MV-4-11 (cell line): ENCODE measurements around the gene MTARC1.

Source experiments
- DNase-seq: peaks from one replicate; lab custom pipeline; 2025; lab: John Stamatoyannopoulos, UW

The MTARC1 gene

DNA sequence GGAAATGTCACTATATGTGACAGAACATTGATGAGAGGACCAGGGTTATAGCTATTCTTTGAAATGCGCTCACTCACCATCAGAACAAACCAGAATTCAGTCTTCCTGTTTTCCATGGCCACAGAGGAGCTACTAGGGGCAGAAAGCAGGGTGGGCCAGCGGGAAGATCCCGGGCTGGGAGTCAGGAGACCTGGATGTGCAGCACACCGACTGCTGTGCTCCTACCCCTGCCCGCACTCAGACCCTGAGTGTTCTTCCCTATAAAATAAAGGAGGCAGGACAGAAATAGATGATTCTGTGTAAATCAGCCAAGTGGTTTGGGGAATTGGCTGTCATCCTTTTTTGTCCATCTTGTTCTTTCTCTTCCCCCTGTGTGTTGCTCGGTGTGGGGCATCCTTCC lies 21.0 kb downstream of the MTARC1 start:
- no peak for DNase-seq

DNA sequence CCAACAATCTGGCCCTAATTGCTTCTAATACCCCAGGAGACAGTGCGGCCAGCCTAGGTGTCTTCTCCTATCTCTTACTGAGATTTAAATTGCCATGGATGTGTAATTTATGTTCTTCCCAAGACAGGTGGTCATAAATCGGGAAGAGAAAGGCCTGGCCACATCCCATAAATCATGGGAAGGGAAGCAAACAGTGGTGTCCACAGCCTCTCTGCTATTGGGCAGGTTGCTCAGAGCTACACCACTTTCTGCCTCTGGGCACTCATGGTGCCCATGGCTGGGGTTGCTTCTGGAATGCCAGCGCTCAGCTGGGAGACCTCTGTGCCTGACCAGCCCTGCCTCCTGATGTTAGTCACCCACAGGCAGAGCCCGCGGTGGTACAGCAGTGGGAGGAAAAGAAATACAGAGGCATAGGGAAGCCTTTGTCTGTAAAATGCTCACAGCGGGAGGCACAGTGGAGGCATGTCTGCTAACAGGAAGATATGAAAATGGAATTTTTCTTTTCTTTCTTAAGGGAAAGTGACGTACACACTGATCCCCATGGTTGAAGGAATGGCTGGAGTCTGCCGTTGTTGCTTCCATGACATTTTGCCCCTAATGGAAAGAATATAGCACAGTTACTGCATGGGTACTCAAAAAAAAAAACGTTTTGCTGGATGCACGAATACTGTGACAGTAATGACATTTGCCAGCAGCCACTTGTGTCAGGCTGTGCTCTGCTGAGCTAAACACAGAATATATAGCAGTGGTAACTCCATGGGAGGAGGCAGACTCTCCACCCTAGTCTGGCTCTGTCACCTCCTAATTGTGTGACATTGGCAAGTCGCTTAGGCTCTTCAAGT lies 21.9 kb downstream of the MTARC1 start:
- no peak for DNase-seq

DNA sequence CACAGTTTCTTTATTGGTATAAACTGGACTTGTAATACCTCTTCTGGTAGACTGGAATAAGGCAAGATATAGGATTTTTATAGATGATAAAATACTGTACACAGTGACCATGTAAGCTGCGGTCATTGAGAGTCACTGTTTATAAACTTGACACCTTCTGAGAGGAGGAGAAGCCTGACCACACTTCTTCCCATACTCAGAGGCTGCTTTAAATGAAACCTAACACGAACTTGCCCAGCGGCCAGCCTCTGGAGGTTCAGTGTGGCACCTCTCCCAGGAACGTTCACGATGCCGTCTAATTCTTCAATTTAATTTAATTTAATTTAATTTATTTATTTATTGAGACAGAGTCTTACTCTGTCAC lies 22.5 kb downstream of the MTARC1 start:
- no peak for DNase-seq

DNA sequence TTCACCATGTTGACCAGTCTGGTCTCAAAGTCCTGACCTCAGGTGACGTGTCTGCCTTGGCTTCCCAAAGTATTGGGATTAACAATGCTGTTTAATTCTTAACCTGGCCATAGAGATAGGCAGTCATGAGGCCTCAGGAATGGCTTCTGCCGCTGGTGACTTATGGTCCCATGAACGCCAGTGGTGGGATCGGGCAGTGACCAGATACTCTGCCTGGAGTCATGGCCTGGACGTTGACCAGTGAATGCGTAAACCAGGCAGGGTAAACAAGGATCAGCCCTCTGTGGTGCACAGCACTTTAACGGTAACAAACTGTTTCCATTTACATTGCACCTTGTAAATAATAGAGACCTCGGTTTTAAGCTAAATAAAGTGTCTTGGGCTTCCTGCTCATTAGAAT lies 23.0 kb downstream of the MTARC1 start:
- no peak for DNase-seq

DNA sequence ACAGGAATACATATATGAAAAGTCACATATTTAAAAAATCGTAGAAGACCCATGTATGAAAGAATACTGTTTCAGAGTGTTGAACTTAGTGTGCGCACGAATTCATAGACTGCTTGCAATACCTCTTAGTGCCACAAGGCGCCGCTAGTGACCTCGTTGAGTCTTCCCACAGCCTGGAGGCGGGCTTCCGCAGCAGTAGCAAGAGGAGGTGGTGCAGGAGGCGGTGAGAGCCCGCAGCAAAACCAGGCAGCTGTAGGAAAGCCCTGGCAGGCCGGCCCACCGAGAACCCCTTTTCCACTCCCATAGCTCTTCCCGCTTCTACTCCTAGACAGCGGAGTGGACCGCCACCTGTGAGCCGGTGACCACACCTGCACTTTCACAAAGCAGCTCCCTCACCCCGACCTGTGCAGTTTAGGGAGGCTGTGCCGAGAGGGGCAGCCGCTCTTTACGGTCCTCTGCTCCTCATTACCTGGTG lies 23.5 kb downstream of the MTARC1 start:
- peak; percentile 77 for DNase-seq

DNA sequence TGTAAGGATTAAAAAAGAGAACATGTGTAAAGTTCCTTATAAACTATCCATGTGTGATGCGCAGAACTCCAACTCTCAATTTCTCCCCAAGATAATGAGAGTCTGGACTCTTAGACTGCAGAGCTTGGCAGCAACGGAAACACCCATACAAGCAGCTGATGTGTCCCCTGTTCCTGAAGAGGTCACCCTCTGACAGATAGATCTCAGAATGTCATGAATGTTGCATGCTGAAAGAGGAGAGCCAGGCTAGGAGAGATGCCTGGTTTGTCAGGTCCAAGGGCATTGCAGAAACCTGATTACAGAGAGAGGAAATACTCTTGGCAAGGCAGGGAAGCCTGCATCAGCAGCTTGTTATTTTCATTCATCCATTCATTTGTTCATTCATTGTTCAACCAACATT lies 24.2 kb downstream of the MTARC1 start:
- DNase-seq = peak; percentile 14

DNA sequence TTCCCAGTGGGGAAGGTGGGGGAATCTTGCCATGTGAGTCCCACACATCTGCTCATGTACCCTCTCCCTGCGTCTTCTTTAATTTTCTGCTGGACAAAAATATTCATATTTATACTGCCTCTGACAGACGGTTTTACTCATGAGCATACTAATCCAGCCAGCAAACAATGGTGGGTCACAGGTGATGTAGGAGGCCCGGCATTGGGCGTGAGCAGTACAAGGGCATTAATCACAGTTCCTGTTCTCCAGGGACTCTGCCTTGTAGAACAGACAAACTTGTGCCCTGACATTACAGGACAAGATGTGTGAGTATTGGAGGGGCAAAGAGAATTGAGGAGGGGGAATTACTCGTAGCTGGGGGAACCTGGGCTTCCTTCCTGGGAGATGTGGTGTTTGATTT lies 25.0 kb downstream of the MTARC1 start:
- no peak for DNase-seq

DNA sequence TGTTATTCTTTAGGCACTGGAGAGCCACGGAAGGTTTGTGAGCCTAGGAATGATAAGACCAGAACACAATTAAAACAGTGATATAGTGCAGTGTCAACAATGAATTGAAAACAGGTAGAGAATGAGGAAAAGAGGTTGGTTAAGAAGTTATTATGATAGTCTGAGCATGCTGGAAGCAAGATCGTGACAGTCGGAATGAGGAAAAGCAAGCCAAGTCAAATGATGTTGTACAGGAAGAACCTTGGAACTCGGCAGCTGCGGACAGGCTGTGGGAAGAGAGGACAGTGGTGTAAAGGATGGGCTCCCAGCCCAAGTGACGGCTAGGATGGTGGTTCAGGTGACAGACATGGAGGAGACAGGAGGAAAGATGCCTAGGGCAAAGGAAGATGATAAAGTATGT lies 25.6 kb downstream of the MTARC1 start:
- no peak for DNase-seq

DNA sequence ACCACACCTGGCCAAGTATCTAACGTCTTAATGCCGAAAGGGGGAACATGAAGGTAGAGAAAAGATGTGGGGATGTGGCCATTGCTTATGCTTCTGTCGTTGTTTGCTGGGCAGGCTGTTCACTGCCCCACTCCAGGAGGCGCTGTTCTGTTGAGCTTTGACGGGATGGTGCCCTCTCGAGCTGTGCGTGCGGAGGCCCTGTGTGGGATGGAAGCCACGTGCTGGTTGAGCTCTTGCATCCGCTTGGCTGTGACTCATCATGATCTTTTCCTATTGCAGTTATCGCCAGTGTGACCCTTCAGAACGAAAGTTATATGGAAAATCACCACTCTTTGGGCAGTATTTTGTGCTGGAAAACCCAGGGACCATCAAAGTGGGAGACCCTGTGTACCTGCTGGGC lies 26.3 kb downstream of the MTARC1 start:
- peak; percentile 95 for DNase-seq

DNA sequence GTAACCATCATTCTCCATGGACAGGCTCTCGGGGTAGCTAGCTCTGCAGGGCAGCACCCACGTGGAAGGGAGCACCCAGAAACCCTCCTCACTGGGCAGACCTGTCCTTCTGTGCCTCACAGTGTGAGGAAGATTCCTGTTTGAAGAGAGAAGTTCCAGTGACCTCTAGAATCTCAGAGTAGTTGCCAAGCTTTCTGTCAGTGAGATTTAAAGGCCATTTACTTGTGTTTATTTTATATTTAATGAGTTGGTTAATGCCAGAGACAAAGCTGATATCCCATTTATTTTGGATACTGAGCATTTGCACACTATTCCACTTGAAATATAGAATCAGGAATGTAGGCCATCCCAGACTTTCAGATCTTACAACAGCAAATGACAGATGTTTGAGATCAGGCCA lies 28.7 kb downstream of the MTARC1 start:
- no peak for DNase-seq

DNA sequence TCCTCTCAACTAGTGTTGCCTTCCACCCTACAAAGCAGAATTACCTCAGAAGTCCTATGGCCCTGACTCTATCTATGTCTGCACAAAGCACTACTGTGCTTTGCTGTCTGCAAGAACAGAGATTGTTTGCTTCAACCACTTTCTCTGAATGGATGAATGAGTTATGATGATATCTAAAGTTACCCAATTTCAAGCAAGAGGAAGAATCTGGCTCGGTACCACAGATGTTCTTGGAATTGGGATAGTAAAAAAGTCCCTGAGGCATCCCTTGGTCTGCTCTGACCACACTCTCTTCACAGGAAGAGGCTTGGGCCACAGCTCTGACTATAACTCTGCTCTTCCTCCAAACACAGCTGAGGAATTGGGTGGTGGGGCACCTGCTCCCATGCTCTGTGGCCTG lies 31.2 kb downstream of the MTARC1 start:
- DNase-seq = peak; percentile 34

DNA sequence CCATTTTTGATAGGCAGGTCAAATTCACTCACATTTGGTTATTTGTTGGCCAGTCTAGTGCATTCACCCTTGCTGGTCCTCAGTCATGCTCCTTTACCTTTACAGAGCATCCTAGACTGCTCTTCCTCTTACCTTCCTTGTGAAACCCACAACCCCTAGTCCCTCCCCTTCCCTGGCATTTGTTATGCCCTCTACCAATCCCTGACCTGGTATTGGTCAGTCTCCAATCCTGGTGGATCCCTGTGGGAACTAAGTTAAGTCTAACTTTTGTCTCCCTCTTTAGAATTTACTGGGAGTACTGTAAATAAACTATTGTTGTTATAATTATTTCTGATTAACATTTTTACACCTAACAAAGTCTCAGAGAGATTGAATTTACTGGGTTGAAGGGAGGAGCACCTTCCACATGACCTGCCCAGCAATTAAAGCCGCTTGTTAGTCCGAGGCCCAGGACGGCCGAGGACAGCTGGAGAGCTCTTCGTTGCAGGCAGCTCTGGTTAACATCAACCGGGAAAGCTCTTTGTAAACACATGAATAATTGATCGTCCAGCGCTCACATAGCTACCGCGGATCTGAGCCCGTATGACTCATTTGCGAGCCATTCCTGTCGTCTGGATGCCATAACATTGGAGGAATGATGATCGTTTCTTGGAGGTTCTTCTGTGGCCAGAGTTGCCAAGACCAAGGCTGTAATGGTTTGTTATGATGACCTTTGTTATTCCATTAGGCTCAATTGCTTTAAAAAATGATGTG lies 31.9 kb downstream of the MTARC1 start:
- DNase-seq = no peak

DNA sequence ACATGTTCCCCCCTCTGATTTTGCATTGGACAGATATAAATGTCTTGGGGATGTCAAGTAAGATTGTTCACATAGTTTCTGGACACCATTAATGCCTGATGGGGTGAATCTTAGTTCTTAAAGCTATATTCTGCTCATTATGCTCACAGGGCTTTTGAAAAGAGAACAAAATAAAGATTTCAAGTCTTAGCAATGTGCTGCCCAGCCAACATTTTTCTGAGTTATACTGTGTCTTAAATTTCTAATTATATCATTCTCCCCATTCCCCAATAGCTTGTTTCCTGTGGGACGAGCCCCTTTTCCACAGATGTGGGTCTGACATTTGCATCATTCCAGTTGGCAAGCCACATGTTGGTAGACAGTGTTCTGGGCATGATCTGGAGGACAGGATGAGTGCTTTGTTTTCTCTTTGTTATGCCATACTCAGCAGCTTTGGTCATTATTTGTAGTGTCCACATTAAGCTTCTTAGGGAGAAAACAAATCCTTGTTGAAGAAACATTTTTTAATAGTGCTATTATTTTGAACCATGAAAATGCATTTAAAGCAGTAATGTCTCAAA lies 32.8 kb downstream of the MTARC1 start:
- no peak for DNase-seq

DNA sequence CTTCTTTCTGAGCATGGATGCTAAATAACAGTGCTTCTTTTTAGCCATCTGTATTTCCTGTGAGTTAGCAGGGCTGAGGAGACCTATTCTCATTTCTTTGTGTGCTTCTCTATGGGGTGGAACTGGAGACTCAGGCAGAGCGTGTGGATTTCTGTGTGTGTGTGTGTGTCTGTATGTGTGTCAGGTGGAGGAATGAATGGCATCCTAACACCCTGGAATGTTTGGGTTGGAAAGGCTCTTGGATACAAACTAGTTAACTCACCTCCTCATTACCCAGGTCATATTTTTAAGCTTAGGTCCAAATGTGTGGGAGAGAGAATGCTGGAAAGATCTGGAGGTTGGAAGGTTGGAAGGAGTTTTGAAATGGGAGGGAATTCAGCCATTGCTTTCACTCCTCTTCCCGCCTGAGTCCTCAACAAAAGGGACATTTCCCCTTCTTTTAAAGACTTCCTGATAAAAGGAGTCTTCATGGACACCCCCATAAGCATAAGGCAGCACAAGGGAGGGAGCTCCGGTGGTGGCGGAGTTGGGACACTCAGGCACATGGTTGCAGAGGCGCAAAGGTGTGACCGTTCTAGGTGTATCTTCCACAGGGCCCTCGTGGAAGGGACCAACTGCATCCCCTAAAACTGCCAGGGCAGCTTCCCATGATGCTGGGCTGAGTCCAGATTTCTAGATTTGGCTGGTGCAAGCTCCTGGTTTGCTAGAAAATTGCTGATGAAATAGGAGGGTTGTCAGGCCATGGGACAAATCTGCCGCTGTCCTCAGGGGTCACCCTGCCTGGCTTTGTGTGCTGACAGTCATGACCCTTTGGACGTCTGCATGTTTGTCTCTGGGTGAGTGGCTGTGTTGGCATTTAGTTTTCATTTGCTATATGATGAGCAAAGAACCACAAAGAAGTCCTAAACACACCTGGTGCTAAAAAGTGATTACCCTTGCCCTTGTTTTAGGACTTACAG lies 37.6 kb downstream of the MTARC1 start:
- no peak for DNase-seq

DNA sequence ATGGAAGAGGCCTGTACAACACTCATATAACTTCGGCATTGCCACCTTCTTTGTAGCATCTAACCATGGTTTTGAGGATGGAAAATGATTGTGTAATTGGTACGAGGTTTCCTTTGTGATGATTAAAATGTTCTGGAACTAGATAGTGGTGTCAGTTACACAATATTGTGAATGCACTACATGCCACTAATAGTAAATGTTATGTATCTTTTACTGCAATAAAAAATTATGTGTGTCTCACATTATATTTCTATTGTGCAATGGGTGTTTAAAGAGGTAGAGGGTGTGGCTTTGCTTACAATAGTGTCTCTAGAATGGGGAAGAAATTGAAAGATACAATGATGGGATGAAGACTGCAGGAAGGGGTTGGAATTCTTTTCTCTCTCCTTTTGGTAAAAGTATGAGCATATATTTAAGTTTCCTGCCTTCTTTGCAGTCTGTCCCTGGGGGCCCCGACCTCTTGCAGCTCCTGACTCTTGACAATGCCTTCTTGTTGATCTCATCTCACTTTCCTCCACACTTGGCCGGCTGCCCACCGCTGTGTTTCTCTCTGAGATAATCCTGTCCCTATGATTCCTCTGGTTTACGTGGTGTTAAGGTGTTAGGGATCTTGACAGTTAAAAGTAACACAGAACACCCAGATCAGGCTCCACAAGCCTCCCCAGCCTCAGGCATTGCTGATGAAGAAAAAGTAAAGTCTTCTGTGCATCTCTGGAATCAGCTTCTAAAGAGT lies 39.3 kb downstream of the MTARC1 start:
- peak; percentile 39 for DNase-seq

DNA sequence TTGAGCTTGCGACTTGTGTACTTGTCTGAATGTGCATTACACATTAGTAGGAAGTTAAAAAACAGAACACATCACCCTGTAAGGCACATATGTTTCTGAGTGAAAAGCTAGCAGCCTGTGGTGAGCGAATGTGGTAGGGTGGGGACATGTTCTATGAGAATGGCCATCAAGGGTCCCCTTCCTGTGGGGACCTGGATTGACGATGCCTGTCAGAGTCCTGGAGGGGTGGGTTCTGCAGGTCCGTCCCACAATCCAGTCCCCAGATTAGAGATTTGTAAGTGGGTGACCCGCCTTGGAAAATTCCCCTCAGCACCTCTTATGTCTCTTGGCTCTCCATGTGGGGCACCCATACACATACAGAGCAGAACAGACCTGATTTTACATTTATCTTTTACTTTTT lies 40.0 kb downstream of the MTARC1 start:
- DNase-seq = no peak

DNA sequence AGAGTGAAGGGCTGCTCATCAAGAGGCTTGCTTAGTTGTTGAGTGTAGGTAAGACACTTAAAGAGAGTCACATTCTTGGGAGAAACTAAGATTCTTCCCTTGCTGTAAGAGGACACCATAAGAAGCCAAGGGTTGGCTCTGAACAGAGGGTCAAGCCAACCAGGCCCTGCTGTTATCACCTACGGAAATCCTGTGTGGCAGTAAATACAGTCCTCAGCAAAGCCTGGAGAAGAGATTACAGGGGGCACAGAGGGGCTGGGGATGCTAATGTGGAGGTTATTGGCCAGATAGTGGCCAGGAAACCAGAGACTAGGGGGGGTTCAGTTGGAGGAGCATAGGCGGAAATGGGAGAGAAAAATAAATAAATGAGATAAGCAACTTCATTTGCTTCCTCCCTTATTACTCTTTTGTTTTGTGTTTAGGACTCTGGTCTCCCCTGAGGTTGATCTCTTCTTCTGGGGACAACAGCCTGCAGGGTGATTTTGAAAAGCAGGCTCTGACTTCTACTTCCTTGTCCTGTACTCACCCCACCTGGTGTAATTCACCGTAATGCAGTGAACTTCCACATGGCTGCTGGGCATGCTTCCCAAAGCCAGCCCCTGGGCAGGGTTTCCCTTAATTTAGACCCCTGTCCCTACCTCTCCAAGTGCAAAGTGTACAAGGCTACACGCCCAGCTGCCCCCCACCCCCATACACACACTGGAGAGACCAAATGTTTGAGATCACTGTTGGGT lies 40.9 kb downstream of the MTARC1 start:
- DNase-seq = no peak

DNA sequence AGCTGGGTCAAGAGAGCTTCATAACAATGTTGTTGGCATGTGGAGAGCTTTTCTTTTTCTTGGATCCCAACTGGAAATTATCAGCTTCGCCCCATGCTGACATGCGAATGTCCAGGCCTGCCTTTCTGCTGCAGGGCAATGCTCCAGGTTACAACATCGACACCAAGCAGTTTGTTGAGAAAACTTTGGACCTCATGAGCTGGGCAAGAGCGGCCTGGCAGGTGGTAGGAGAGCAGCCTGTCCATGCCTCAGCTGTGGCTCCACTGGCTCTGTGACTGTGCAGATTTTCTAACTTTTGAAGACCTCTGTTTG lies 41.4 kb downstream of the MTARC1 start:
- DNase-seq = no peak

DNA sequence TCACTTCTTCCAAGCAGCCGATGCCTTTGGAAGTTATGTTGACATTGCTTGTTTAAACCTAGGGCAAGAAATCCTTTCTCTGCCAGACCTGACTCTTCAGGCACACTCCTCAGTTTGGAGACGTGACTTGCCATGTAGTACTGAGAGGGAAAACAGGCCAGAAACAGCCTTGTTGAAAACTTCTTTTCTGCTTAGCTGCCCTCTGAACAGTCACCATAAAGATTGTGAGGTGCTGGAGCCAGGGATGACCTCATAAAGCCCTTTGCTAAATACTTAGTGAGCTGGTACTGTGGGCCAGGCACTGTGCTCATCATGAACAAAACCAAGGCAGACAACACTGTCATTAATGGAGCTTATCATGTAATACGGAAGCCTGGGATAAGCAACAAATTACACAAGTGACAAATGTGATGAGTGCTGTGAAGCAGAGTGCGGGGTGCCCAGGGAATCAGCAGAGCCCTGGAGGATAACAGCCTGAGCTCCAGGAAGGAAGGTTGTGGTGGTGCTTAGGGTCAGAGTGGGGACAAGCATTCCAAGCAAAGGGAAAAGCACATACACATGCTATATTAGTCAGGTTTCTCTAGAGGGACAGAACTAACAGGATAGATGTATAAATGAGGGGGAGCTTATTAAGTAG lies 42.4 kb downstream of the MTARC1 start:
- DNase-seq = no peak

DNA sequence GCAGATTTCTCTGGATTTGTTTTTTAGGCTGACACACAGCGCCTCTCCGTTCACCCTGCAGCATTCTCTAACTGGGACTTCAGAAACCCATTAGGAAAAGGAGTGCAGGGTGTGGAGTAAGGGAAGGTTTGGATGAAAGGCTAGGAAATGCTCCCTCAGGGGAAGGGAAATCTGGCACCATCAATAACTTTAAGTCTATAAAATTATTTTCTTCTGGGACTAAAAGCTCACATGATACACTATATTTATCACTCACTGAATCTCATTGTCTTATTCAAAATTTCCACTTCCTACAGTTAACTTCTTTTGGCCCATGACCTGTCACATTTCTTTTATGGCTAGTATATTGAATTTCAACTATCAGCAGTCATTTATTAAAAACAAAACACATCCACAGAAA lies 46.7 kb downstream of the MTARC1 start:
- no peak for DNase-seq
